T-helper 2 cell treated with Interferon-gamma antibody and Interleukin-4, amounts not matched to agents 5 μg/mL and 100 μg/mL, for 36 hours (primary cell): ENCODE data around the gene MRPL42.
A peak's percentile ranks its signal among the peaks of the same experiment; 100 is the strongest.
"Not testable (repeated sequence)": the region's sequence is repeated elsewhere in the genome, so short reads cannot be mapped to it uniquely, and the experiment has no call there.

Source experiments
- DNase-seq: peaks from one replicate; pipeline ENCODE4 v3.0.0; 2021; ENCODE audit warnings: low spot score
- H3K27ac Mint-ChIP-seq: one replicate; pipeline ENCODE4 v1.8.0; 2021; ENCODE audit warnings: mild to moderate bottlenecking, mixed read lengths
- H3K27me3 Mint-ChIP-seq: one replicate; pipeline ENCODE4 v1.8.0; 2021; ENCODE audit warnings: low read depth, mixed read lengths
- H3K36me3 Mint-ChIP-seq: one replicate; pipeline ENCODE4 v1.8.0; 2021; ENCODE audit warnings: low read depth, mixed read lengths
- H3K4me1 Mint-ChIP-seq: one replicate; pipeline ENCODE4 v1.8.0; 2021; ENCODE audit warnings: low read depth, mixed read lengths
- H3K4me3 Mint-ChIP-seq: one replicate; pipeline ENCODE4 v1.8.0; 2022; ENCODE audit warnings: mild to moderate bottlenecking, moderate library complexity, mixed read lengths
- H3K9me3 Mint-ChIP-seq: one replicate; pipeline ENCODE4 v1.8.0; 2021; ENCODE audit warnings: mixed read lengths

MRPL42 gene

DNA sequence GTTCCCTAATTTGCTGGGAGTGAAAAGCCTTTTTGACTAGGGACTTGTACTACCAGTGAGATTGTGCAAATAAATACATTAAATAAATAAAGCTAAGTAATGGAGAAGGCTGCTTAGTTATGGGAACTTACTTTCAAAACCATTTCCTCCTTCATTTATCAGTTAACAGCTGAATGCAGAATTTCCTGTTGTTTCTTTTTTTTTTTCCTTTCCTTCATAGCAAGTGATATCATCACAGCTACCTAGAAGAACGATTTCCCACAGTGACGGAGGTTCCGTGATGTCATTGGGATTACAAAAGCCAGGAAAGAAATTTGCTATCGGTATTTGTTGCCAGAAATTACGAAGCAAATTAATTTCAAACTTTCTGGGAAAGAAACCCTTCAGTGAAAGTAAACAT is 63.0 kb downstream of the MRPL42 start:
- peak overlapping the region; percentile 1 for H3K27ac Mint-ChIP-seq
- no peaks in the 10 kb centered on the region for H3K9me3 Mint-ChIP-seq

GRCh38 chr12:93533310-93533709 is 66.0 kb downstream of the MRPL42 start:
- peaks cover 19% of the 10 kb centered on the region for H3K4me1 Mint-ChIP-seq
- no peak for DNase-seq
- no peaks in the 10 kb centered on the region for H3K9me3 Mint-ChIP-seq
- H3K27ac Mint-ChIP-seq, result no peak overlapping the region
- H3K4me3 Mint-ChIP-seq, result no peak overlapping the region
- peaks cover 1% of the 10 kb centered on the region for H3K36me3 Mint-ChIP-seq
- H3K27me3 Mint-ChIP-seq, result no peaks in the 10 kb centered on the region

More for the DNA sequence above, 63.0 kb downstream of the MRPL42 start:
- H3K4me1 Mint-ChIP-seq, result peaks cover 10% of the 10 kb centered on the region
- peaks cover 8% of the 10 kb centered on the region for H3K27me3 Mint-ChIP-seq
- DNase-seq, result no peak
- H3K4me3 Mint-ChIP-seq, result no peak overlapping the region
- H3K36me3 Mint-ChIP-seq, result peaks cover 1% of the 10 kb centered on the region

DNA sequence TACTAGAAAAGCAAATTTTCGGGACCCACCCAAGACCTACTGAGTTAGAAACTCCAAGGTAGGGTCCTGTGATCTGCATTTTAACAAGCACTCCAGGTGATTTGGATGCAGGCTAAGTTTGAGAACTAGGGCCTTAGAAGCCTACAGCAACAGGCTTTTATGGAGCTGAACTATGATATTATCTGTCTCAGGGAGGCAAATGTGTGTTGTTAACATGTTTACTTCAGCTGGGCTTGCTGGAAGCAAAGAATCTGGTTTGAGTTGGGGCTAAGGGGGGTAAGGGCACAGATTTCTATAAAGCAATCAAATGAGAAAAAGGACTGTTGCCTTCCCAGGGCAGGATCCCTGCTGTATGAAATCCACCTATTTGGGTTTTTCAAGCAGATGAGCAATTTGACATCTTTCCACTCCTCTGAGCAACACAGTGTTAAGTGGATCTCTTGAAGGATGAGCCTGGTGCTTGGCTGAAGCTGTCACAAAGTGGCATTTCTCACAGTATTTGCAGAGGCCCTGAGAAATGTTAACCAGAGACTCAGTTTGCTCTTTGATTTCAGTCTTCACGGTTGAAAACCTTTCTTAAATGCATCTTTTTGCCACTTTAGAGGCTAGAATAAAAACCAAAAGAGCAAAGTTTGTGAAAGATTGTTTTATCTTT is 68.9 kb downstream of the MRPL42 start:
- Mint-ChIP-seq H3K27ac (no peak overlapping the region), H3K36me3 (peaks cover 3% of the 10 kb centered on the region), H3K9me3 (no peaks in the 10 kb centered on the region), H3K4me1 (peaks cover 18% of the 10 kb centered on the region), H3K4me3 (no peak overlapping the region), H3K27me3 (peaks cover 8% of the 10 kb centered on the region)
- no peak for DNase-seq

DNA sequence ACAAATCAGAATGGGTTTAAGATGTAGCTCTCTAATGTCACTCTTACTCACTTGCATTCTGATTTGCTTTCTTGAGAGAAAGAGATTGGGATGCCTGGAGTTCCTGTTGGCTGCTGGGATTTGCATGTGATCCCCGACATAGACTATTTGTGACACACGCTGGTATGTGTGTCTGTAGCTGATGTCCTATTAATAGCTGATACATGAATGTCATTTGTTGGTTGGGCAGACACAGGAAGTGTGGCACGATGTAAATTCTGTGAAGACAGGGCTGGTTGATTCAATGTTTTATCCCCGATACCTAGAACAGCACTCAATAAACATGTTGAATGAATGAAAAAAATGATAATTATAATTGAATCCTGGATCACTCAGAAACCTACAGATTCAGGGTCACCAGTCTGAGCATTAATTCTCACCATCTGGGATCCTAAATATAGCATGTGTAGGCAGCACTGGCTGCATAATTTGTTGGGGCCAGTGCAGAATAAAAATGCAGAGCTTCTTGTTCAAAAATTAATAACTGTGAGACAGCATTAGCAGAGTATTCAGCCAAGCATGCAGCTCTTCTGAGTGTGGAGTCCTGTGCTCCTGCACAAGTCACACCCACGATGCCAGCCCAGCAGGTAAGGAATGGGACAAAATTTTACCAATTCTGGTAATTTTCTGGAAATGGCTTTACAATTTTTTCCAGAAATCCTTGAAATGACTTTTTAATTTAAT is 69.6 kb downstream of the MRPL42 start:
- peaks cover 3% of the 10 kb centered on the region for H3K36me3 Mint-ChIP-seq
- DNase-seq, result no peak
- no peaks in the 10 kb centered on the region for H3K9me3 Mint-ChIP-seq
- H3K4me1 Mint-ChIP-seq, result peaks cover 22% of the 10 kb centered on the region
- no peak overlapping the region for H3K4me3 Mint-ChIP-seq
- H3K27ac Mint-ChIP-seq, result no peak overlapping the region
- H3K27me3 Mint-ChIP-seq, result peaks cover 8% of the 10 kb centered on the region

DNA sequence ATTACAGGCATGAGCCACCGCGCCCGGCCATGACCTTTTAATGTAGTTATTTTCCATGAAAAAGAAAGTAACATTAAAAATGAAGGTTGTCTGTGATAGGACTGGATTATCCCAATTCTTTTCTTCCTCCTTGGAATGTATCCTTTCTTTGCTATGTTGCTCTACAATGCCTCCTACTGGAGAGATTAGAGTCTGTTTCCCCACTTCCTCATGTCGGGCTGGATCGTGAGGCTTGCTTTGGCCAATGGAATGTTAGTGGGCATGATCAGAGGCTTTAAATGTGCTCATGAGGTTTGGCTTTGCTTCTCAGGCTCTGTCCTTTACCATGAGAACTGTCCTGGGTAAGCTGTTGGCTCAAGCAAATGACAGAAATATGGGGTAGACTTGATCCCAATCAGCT is 70.5 kb downstream of the MRPL42 start:
- Mint-ChIP-seq H3K4me1 (peaks cover 25% of the 10 kb centered on the region), H3K27ac (no peak overlapping the region), H3K4me3 (no peak overlapping the region), H3K36me3 (peaks cover 3% of the 10 kb centered on the region), H3K9me3 (no peaks in the 10 kb centered on the region), H3K27me3 (peaks cover 8% of the 10 kb centered on the region)
- DNase-seq, result no peak

DNA sequence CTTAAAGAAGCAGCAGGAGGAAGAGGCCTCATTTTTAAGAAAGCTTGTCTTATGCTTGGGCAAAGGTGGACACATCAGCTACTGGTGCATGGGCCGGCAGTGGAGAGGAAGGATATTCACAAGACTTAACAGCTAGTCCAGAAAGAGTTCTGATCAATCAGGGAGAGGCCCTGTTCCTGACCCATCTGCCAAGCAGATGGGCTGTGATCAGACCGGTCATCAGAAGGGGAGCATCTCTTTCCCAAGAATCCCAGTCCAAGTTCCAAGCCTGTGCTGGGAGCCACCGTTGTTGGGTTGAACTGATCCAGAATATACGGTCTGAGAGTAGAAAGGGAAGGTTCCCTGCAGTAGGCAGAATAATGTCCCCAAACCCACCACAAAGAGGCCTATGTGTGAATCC is 72.5 kb downstream of the MRPL42 start:
- peak overlapping the region; percentile 8 for H3K27ac Mint-ChIP-seq
- H3K27me3 Mint-ChIP-seq, result peaks cover 8% of the 10 kb centered on the region
- no peak overlapping the region for H3K4me3 Mint-ChIP-seq
- peaks cover 7% of the 10 kb centered on the region for H3K36me3 Mint-ChIP-seq
- DNase-seq, result no peak
- peaks cover 25% of the 10 kb centered on the region for H3K4me1 Mint-ChIP-seq
- H3K9me3 Mint-ChIP-seq, result no peaks in the 10 kb centered on the region

DNA sequence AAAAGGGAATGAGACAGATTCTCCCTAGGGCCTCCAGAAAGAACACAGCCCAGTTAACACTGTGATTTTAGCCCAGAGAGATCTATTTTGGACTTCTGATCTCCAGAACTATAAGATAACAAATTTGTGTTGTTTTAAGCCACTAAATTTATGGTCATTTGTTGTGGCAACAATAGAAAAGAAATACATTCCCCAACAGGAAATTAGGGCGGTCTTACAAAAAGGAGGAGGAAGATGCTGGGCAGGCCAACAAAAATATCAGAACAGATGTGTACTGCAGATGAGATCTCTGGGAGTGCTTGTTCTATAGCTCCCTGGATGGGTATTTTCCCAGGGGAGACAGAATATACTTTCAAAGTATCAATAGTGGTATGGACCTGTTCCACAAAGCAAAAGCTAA is 73.2 kb downstream of the MRPL42 start:
- Mint-ChIP-seq H3K36me3 (peaks cover 8% of the 10 kb centered on the region), H3K27ac (no peak overlapping the region), H3K4me3 (no peak overlapping the region), H3K4me1 (peaks cover 25% of the 10 kb centered on the region), H3K9me3 (no peaks in the 10 kb centered on the region), H3K27me3 (peaks cover 8% of the 10 kb centered on the region)
- DNase-seq, result no peak

GRCh38 chr12:93541578-93542225 is 74.4 kb downstream of the MRPL42 start:
- H3K27ac Mint-ChIP-seq, result peak overlapping the region; percentile 49
- DNase-seq, result no peak
- H3K36me3 Mint-ChIP-seq, result peaks cover 8% of the 10 kb centered on the region
- no peaks in the 10 kb centered on the region for H3K9me3 Mint-ChIP-seq
- H3K27me3 Mint-ChIP-seq, result peaks cover 8% of the 10 kb centered on the region
- peaks cover 21% of the 10 kb centered on the region for H3K4me1 Mint-ChIP-seq
- peak overlapping the region; percentile 24 for H3K4me3 Mint-ChIP-seq

- Mint-ChIP-seq H3K36me3 (peaks cover 7% of the 10 kb centered on the region), H3K9me3 (no peaks in the 10 kb centered on the region), H3K4me1 (no peaks in the 10 kb centered on the region), H3K27me3 (no peaks in the 10 kb centered on the region), H3K27ac (no peak overlapping the region), H3K4me3 (no peak overlapping the region)
- DNase-seq, result no peak
Observed at GRCh38 chr12:93547778-93548177, 80.5 kb downstream of the MRPL42 start.

DNA sequence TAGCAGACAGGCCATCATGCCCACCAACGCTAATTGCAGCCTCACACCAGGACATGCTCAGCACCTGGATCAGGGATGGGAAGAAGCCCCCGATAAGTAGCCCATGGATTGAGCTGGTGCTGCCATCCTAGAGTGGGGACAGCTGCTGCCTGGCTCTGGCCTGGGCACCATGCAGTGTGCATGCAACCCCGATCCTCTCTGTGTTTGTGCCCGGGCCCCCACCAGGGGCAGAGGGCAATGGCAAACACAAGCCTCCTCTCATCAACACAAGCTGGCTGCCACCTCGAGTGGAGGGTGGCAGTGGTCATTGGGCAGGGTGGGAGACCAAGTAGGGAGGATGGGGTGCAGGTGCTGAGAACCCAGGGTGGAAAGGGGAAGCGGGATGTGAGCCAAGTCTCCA is 81.9 kb downstream of the MRPL42 start:
- peaks cover 3% of the 10 kb centered on the region for H3K36me3 Mint-ChIP-seq
- H3K9me3 Mint-ChIP-seq, result no peaks in the 10 kb centered on the region

GRCh38 chr12:93550748-93551611 is 83.7 kb downstream of the MRPL42 start:
- DNase-seq, result no peak
- Mint-ChIP-seq H3K36me3 (no peaks in the 10 kb centered on the region), H3K27ac (no peak overlapping the region), H3K27me3 (no peaks in the 10 kb centered on the region), H3K9me3 (no peaks in the 10 kb centered on the region), H3K4me3 (no peak overlapping the region), H3K4me1 (no peaks in the 10 kb centered on the region)

More for the DNA sequence above, 81.9 kb downstream of the MRPL42 start:
- no peaks in the 10 kb centered on the region for H3K4me1 Mint-ChIP-seq
- DNase-seq, result no peak
- no peak overlapping the region for H3K4me3 Mint-ChIP-seq
- no peaks in the 10 kb centered on the region for H3K27me3 Mint-ChIP-seq
- no peak overlapping the region for H3K27ac Mint-ChIP-seq

GRCh38 chr12:93552427-93552826 is 85.1 kb downstream of the MRPL42 start:
- H3K36me3 Mint-ChIP-seq, result no peaks in the 10 kb centered on the region
- no peaks in the 10 kb centered on the region for H3K9me3 Mint-ChIP-seq
- no peaks in the 10 kb centered on the region for H3K27me3 Mint-ChIP-seq
- no peak for DNase-seq
- H3K4me1 Mint-ChIP-seq, result no peaks in the 10 kb centered on the region
- H3K4me3 Mint-ChIP-seq, result no peak overlapping the region
- H3K27ac Mint-ChIP-seq, result no peak overlapping the region

GRCh38 chr12:93557879-93558278 is 90.6 kb downstream of the MRPL42 start:
- H3K4me3 Mint-ChIP-seq, H3K27ac Mint-ChIP-seq, DNase-seq, H3K27me3 Mint-ChIP-seq, H3K4me1 Mint-ChIP-seq: not testable (repeated sequence)
- Mint-ChIP-seq H3K9me3 (peaks cover 32% of the 10 kb centered on the region), H3K36me3 (peaks cover 22% of the 10 kb centered on the region)
